Kidney tubule cell (primary cell): ENCODE results near the gene GABRB3.
A peak's percentile ranks its signal among the peaks of the same experiment; 100 is the strongest.

ENCODE experiments used
- DNase-seq: peaks from one replicate; pipeline ENCODE4 v3.0.0-alpha.2; 2018; ENCODE audit warnings: low spot score

GABRB3 gene

GRCh38 chr15:26628879-26629529 lies 143.9 kb downstream of the GABRB3 start:
- DNase-seq: peak; percentile 69

DNA sequence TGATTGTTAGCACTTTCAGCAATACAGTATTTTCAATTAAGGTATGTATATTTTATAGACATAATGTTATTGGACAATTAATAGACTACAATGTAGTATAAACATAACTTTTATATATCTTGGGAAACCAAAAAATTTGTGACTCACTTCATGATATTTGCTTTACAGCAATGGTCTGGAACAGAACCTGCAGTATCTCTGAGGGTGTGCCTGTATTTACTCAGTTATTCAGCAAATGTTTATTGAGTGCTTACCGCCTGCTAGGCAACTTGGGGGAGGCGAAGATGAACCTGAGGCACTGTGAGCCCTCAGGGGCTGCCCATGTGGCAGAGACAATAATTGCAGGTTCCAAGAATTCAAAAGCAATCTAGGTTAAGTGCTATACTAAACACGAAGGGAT lies 144.8 kb downstream of the GABRB3 start:
- DNase-seq: peak; percentile 22

GRCh38 chr15:26624128-26624527 lies 148.7 kb downstream of the GABRB3 start:
- DNase-seq: no peak

DNA sequence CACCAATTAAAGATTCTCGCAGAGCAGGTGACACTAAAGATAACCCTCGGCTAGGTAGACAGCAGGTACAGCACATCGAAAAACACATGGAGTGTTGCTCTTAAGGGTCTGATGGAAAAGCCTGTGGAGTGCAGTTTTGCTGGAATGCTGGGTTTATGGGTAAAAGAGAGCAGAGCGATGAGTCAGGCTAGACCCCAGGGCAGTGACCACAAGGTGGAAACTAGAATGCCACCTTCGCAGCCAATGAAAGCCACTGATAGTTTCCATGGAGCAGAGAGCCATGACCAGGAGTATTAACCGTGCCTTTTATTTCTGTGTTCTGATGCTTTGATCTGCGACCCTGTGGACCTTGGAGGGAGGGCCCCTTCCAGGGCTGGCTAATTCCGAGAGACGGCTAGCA lies 149.8 kb downstream of the GABRB3 start:
- DNase-seq: no peak

DNA sequence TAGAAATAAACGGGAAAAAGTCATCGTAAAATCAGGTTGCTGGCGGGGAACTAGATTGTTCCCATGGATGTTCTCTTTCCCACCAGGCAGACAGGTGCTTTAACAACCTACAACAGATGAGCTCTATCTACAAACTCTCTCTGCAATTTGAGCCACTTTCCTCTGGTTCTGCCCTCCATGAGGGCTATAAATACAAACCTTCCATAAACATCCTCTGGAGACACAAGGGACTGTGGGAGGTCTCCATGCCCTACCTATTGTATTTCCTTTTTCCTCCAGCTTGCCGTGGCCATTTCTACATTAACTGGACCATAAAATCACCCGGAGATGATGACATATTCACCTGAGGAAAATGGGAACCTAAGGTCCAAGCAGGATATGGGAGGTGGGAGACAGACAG lies 151.1 kb downstream of the GABRB3 start:
- DNase-seq: no peak

GRCh38 chr15:26620528-26621458 lies 152.1 kb downstream of the GABRB3 start:
- no peak for DNase-seq

DNA sequence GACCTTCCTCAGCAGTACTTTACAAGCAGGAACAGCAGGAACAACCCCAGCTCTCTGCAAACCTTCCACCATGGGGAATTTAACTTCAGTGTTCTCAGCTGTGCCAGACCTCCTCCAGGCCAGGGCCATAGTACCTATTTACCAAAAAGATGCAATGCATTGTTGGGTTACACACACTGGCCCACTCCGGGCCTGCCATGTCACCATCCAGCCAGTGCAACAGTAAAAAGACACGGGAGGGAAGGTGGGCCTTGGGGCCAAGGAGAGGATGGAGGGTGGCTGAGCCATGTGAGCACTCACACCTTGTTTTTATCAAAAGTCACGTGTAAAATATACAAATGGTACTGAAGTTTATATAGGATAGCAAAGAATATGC lies 157.0 kb downstream of the GABRB3 start:
- DNase-seq: no peak

- DNase-seq: peak; percentile 29
These were observed 157.5 kb downstream of the GABRB3 start for GRCh38 chr15:26615188-26615926.

DNA sequence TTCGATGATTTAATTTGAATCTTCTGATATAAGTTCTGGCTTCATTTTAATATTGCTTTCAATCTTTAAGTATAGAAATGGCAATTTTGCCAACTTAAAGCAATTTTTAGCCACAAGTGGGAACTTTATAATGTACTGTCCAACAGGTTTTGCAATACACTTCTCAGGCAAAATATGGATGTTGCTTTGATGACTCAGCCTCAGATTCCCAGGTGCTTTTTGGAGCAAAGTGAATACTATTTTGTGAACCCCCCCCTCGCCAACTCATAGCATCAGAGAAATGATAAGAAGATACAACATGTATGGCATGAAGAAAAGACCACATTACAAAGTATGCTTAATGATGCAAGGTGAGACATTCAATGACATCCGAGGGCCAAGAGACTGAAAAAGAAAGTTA lies 158.1 kb downstream of the GABRB3 start:
- no peak for DNase-seq

DNA sequence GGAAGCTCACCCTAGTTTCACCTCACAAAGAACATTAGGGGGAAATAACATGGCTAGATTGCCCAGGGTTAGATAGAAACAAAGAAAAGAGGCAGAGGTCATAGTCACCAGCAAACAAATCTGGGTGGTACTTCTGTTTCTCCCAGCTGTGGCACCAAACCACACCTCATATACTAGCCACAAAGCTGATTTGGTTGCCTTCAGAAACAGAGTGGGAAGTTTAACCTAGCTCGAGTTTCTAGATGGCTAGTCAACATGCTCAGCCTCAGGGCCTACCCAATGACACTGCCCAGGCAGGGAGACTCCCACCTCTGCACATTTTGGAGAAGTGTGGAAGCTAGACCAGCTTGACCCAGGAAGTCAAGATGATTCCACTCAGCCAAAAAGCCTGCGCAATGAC lies 174.2 kb downstream of the GABRB3 start:
- DNase-seq: no peak

- no peak for DNase-seq
These were observed 177.3 kb downstream of the GABRB3 start for GRCh38 chr15:26595611-26596010.

- no peak for DNase-seq
These were observed 182.2 kb downstream of the GABRB3 start for GRCh38 chr15:26590676-26591075.

GRCh38 chr15:26582840-26583239 lies 190.0 kb downstream of the GABRB3 start:
- no peak for DNase-seq

GRCh38 chr15:26580943-26581342 lies 191.9 kb downstream of the GABRB3 start:
- peak; percentile 15 for DNase-seq

DNA sequence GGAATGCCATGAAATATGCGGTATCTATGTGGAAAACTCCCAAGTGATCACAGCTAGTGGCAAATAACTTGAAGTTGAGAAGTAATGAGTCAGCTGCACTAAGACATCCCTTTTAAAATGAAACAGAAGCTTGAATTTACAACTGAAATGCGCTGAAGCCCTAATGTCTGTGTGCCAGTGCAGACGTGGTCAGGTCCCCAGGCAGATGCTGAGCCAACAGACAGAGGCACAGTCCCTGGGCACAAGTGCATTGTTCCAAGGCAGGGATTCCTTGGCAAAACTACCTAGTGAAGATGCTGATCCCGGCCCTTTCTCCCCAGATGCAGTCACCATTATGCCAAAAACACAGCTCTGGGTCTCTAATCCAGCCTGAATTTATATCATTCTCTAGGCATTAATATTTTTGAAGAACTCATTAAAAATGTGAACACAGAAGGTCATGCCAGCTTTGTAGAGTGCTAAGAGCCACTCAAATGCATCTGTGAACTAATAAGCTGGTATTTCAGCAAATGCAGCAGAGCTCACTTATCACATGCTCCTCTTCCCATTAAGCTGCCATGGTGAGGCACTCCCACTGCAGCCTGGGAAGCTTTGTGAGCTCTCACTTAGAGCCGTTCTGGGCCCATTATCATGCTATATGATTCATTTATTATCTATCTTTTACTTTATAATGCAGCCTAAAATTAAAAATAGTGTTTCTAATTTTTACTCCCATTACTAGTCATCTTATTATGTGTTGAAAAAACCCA lies 200.1 kb downstream of the GABRB3 start:
- peak; percentile 2 for DNase-seq

GRCh38 chr15:26571346-26571745 lies 201.5 kb downstream of the GABRB3 start:
- DNase-seq: no peak

DNA sequence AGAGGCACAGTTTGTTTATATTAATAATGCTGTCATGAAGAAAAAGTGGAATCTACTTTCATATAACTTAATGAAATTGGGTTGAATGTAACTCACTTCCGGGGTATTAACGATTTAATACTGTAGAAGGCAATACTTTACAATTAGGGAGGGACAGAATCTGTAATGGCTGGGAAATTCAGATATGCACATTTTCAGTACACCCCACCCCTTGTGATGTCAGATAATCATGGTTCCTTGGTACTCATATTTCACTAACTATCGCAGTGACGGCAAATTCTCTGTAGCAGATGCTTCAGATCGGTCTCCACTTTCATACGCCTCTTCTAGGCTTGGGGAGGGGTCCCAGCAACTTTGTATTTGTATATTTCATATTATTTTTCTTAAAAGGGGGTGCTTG lies 207.3 kb downstream of the GABRB3 start:
- no peak for DNase-seq

- no peak for DNase-seq
These were observed 208.5 kb downstream of the GABRB3 start for GRCh38 chr15:26564361-26564760.

- DNase-seq: no peak
These were observed 210.5 kb downstream of the GABRB3 start for GRCh38 chr15:26562336-26562735.

DNA sequence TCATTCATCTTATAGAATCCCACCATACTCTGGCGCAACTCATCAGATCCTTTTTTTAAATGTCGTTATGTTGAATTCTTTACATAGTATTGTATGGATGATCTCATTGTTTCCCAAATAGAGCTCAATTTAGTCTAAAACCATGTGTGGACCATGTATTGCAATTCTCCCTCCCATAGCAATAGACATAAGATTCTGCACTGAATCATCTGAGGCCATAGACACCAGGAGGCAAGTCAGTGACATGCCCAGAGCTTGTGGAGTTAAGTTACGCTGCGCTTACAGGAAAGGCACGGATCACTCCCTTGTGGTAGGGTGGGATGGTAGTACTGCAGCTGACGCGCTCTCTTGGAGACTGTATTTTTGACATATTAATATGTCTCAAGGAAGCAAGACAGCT lies 211.0 kb downstream of the GABRB3 start:
- no peak for DNase-seq

- DNase-seq: no peak
These were observed 211.7 kb downstream of the GABRB3 start for GRCh38 chr15:26561130-26561529.

DNA sequence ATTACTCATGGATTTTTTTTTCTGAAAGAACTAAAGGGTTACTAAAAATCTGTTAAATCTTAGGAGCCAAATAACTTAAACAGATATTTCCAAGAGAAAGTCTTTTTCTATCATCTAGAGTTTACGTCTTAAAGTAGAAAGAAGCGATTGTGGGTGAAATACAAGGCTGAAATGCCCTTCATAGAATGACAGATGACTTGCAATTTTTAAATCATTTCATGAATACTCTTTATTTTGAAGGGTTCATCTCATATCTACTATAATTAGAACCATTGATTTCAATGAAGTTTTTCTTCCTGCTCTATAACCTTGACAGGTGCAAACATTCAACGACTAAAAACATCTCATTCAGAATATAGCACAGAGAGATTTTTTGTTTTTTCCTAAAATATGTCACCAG lies 217.0 kb downstream of the GABRB3 start:
- DNase-seq: no peak
